H9 (cell line): ENCODE results near the gene MTX1. TPM values are rescaled to one million over a fixed set of nuclear protein-coding genes. Genes with fewer than 3 reads are reported as not detected.

Source experiments
- DNase-seq: peaks from one replicate; pipeline ENCODE4 v3.0.0-alpha.2; 2017
- H2AFZ ChIP-seq: one replicate; pipeline ENCODE4 v1.6.1; 2013; ENCODE audit warnings: mild to moderate bottlenecking, low read length, control low read depth, moderate library complexity
- H2AK5ac ChIP-seq: 2 replicates; pipeline ENCODE4 v1.6.1; 2013; ENCODE audit warnings: low read length, control low read depth, mixed read lengths; ENCODE audit not compliant: insufficient read length
- H2BK120ac ChIP-seq: one replicate; pipeline ENCODE4 v1.6.1; 2013; ENCODE audit warnings: low read depth, mild to moderate bottlenecking, low read length, control low read depth, inconsistent platforms; ENCODE audit not compliant: poor library complexity, severe bottlenecking
- H2BK12ac ChIP-seq: 2 replicates; pipeline ENCODE4 v1.6.1; 2013; ENCODE audit warnings: low read length, control low read depth, mixed read lengths, low read depth; ENCODE audit not compliant: insufficient read length
- H2BK15ac ChIP-seq: 2 replicates; pipeline ENCODE4 v1.6.1; 2013; ENCODE audit warnings: low read depth, low read length, control low read depth
- H2BK20ac ChIP-seq: one replicate; pipeline ENCODE4 v1.6.1; 2013; ENCODE audit warnings: low read depth, mild to moderate bottlenecking, low read length, control low read depth, inconsistent platforms; ENCODE audit not compliant: poor library complexity, severe bottlenecking
- H2BK5ac ChIP-seq: 2 replicates; pipeline ENCODE4 v1.6.1; 2013; ENCODE audit warnings: low read length, control low read depth, mixed read lengths; ENCODE audit not compliant: insufficient read length
- H3K14ac ChIP-seq: 2 replicates; pipeline ENCODE4 v1.6.1; 2013; ENCODE audit warnings: low read length, control low read depth; ENCODE audit not compliant: insufficient read depth
- H3K18ac ChIP-seq: 2 replicates; pipeline ENCODE4 v1.6.1; 2013; ENCODE audit warnings: low read depth, mild to moderate bottlenecking, mixed read lengths, low read length, control low read depth; ENCODE audit not compliant: insufficient read length
- H3K23ac ChIP-seq: 2 replicates; pipeline ENCODE4 v1.6.1; 2013; ENCODE audit warnings: low read length, control low read depth, mixed read lengths, low read depth; ENCODE audit not compliant: insufficient read length
- H3K23me2 ChIP-seq: 2 replicates; pipeline ENCODE4 v1.6.1; 2013; ENCODE audit warnings: low read depth, mild to moderate bottlenecking, mixed read lengths, low read length, control low read depth; ENCODE audit not compliant: insufficient read length, poor library complexity, severe bottlenecking
- H3K27ac ChIP-seq: 2 replicates; pipeline ENCODE4 v1.5.1; 2013; ENCODE audit warnings: low read length, control low read depth, mixed read lengths, low read depth; ENCODE audit not compliant: insufficient read length
- H3K27me3 ChIP-seq: 2 replicates; pipeline ENCODE4 v1.6.1; 2013; ENCODE audit warnings: low read length, control low read depth, inconsistent platforms; ENCODE audit not compliant: insufficient read depth
- H3K4ac ChIP-seq: 2 replicates; pipeline ENCODE4 v1.6.1; 2013; ENCODE audit warnings: low read depth, mild to moderate bottlenecking, control low read depth, inconsistent platforms, low read length, moderate library complexity
- H3K4me1 ChIP-seq: 2 replicates; pipeline ENCODE4 v1.6.1; 2013; ENCODE audit warnings: low read length, control low read depth, inconsistent platforms; ENCODE audit not compliant: insufficient read depth
- H3K4me2 ChIP-seq: 2 replicates; pipeline ENCODE4 v1.6.1; 2013; ENCODE audit warnings: low read length, control low read depth, mixed read lengths; ENCODE audit not compliant: insufficient read length, insufficient read depth
- H3K56ac ChIP-seq: 2 replicates; pipeline ENCODE4 v1.6.1; 2013; ENCODE audit warnings: low read depth, mild to moderate bottlenecking, mixed read lengths, low read length, control low read depth; ENCODE audit not compliant: insufficient read length
- H3K79me1 ChIP-seq: 2 replicates; pipeline ENCODE4 v1.6.1; 2013; ENCODE audit warnings: low read depth, mild to moderate bottlenecking, moderate library complexity, low read length, control low read depth, inconsistent platforms; ENCODE audit not compliant: insufficient read depth, poor library complexity, severe bottlenecking
- H3K79me2 ChIP-seq: 2 replicates; pipeline ENCODE4 v1.6.1; 2013; ENCODE audit warnings: low read length, control low read depth, inconsistent platforms; ENCODE audit not compliant: insufficient read depth
- H3K9ac ChIP-seq: 2 replicates; pipeline ENCODE4 v1.6.1; 2013; ENCODE audit warnings: low read length, control low read depth, mixed read lengths; ENCODE audit not compliant: insufficient read length; ENCODE audit errors: extremely low read depth
- H3K9me3 ChIP-seq: one replicate; pipeline ENCODE4 v1.6.1; 2013; ENCODE audit warnings: low read depth, low read length, inconsistent platforms; ENCODE audit not compliant: control insufficient read depth
- H3T11ph ChIP-seq: one replicate; pipeline ENCODE4 v1.6.1; 2013; ENCODE audit warnings: mild to moderate bottlenecking, low read length, control low read depth, inconsistent platforms
- H4K20me1 ChIP-seq: one replicate; pipeline ENCODE4 v1.6.1; 2013; ENCODE audit not compliant: control insufficient read depth, insufficient read length, insufficient read depth
- H4K5ac ChIP-seq: 2 replicates; pipeline ENCODE4 v1.6.1; 2013; ENCODE audit warnings: low read depth, mild to moderate bottlenecking, mixed read lengths, low read length, control low read depth; ENCODE audit not compliant: insufficient read length
- H4K8ac ChIP-seq: replicated peaks from 2 replicates; pipeline ENCODE4 v1.6.1; 2013; ENCODE audit warnings: low read length, control low read depth, mixed read lengths, low read depth; ENCODE audit not compliant: insufficient read length
- H4K91ac ChIP-seq: 2 replicates; pipeline ENCODE4 v1.6.1; 2013; ENCODE audit warnings: low read depth, mild to moderate bottlenecking, moderate library complexity, mixed read lengths, low read length, control low read depth; ENCODE audit not compliant: insufficient read length
- H3K27ac Mint-ChIP-seq, 3 experiments: 2 replicates in 2 of 3; 3 replicates in 1 of 3; pipeline ENCODE4 v1.8.0; 2020 to 2021; ENCODE audit warnings: mixed read lengths in 3 of 3, mild to moderate bottlenecking in 1 of 3, moderate library complexity in 1 of 3
- H3K27me3 Mint-ChIP-seq: 2 replicates; pipeline ENCODE4 v1.8.0; 2021; ENCODE audit warnings: low read depth, mild to moderate bottlenecking, moderate library complexity, mixed read lengths
- H3K36me3 Mint-ChIP-seq, 3 experiments: 2 replicates in 2 of 3; 3 replicates in 1 of 3; pipeline ENCODE4 v1.8.0; 2020 to 2021; ENCODE audit warnings: low read depth in 3 of 3, mixed read lengths in 3 of 3; ENCODE audit not compliant: insufficient read depth in 1 of 3
- H3K4me1 Mint-ChIP-seq, 2 experiments: 2 replicates each; pipeline ENCODE4 v1.8.0; 2020; ENCODE audit warnings: mixed read lengths in 2 of 2
- H3K4me3 Mint-ChIP-seq, 2 experiments: 2 replicates in 1 of 2; 3 replicates in 1 of 2; pipeline ENCODE4 v1.8.0; 2020 to 2021; ENCODE audit warnings: mild to moderate bottlenecking in 2 of 2, mixed read lengths in 2 of 2, moderate library complexity in 1 of 2
- H3K9me3 Mint-ChIP-seq, 2 experiments: 2 replicates in 1 of 2; 3 replicates in 1 of 2; pipeline ENCODE4 v1.8.0; 2020; ENCODE audit warnings: mild to moderate bottlenecking in 2 of 2, mixed read lengths in 2 of 2, moderate library complexity in 1 of 2
- CTCF ChIP-seq: fragments of 200-600 bp; sonication (generic); conservative IDR thresholded peaks from 3 replicates; pipeline ENCODE4 v1.8.0; 2021; ENCODE audit warnings: antibody characterized with exemption, mild to moderate bottlenecking
- WGBS: extraction: QIAGEN DNeasy Blood & Tissue Kit; methylation state at CpG from one replicate; pipeline ENCODE4 v1.1.7; 2013; ENCODE audit warnings: missing lambda C conversion rate, low lambda C conversion rate, mixed read lengths; ENCODE audit not compliant: insufficient read length; ENCODE audit errors: extremely low coverage; 5-methylcytosine and 5-hydroxymethylcytosine counted together
- total RNA-seq: library from RNA; stranded (reverse); gene quantifications from 2 replicates; pipeline ENCODE4 v1.2.1, GENCODE V29; 2021

Gene MTX1
- total RNA-seq, 1 experiment from 2014 or later: 45.0 TPM

- peak overlapping the region in 1 of 3 experiments; percentile 39; a peak in 2 of 7 replicates for H3K27ac Mint-ChIP-seq
- H2AFZ ChIP-seq: no peak overlapping the region
- H3K9ac ChIP-seq: no peak overlapping the region
- H3K56ac ChIP-seq: no peak overlapping the region
- TF ChIP-seq CTCF: no peak
- peaks cover 38 to 64% (median 57%) of the 10 kb centered on the region in 3 experiments for H3K36me3 Mint-ChIP-seq
- H4K5ac ChIP-seq: no peak overlapping the region
- H3K4ac ChIP-seq: no peak overlapping the region
- H3K14ac ChIP-seq: no peak overlapping the region
- H3K4me3 Mint-ChIP-seq: no peak overlapping the region
- no peak overlapping the region for H4K91ac ChIP-seq
- no peaks in the 10 kb centered on the region for H4K20me1 ChIP-seq
- H2BK20ac ChIP-seq: no peak overlapping the region
- H3K23me2 ChIP-seq: peaks cover 10% of the 10 kb centered on the region
- H3K23ac ChIP-seq: no peak overlapping the region
- H3K4me2 ChIP-seq: no peak overlapping the region
- H3K27ac ChIP-seq: no peak overlapping the region
- peaks cover 11 to 25% of the 10 kb centered on the region in 2 experiments for H3K4me1 Mint-ChIP-seq
- H3K27me3 ChIP-seq: no peaks in the 10 kb centered on the region
- H2BK12ac ChIP-seq: no peak overlapping the region
- H3K79me2 ChIP-seq: no peaks in the 10 kb centered on the region
- WGBS: no CpG with 5 or more reads among the region's 30 CpGs
- H3K9me3 Mint-ChIP-seq: no peaks in the 10 kb centered on the region
- no peak overlapping the region for H2BK5ac ChIP-seq
- H3K18ac ChIP-seq: no peak overlapping the region
- H4K8ac ChIP-seq: no peak overlapping the region
- no peaks in the 10 kb centered on the region for H3K4me1 ChIP-seq
- H3K9me3 ChIP-seq: no peaks in the 10 kb centered on the region
- no peaks in the 10 kb centered on the region for H3K79me1 ChIP-seq
- H2BK120ac ChIP-seq: no peak overlapping the region
- H2AK5ac ChIP-seq: no peak overlapping the region
- H2BK15ac ChIP-seq: no peak overlapping the region
- H3K27me3 Mint-ChIP-seq: no peaks in the 10 kb centered on the region; the same call in none of the 2 replicates
- DNase-seq: no peak
- no peak overlapping the region for H3T11ph ChIP-seq
These were observed 29.9 kb upstream of the MTX1 start for GRCh38 chr1:155178441-155179111.
